ENCODE results near the gene TFAP2E.

Gene TFAP2E

DNA sequence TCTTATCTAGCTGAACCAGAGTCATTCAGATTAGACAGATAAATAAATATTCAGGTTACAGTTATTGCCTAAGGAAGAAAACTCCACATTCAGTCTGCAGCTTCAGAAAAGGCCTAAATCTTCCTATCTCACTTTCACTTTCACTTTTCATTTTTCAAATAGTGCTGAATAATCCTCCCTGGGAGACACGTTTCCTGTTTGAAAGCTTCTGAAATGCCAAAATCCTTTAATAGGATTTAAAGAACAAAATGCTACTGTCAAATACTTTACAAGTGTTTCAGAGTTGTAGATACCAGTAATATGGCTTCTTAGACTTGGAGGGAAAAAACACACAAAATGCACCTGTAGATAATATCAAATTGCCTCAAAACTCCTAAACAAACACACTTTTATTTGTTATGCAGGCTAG lies 64.3 kb downstream of the TFAP2E start:
- no peak for ATAC-seq
- TF ChIP-seq ARNTL (CRISPR knock-in tag; IDR thresholded peaks at IDR 0.05; ENCODE audit: borderline replicate concordance, low read depth) (no peak), SNAI2 (CRISPR knock-in tag; IDR thresholded peaks at IDR 0.05) (no peak), ISL1 (CRISPR knock-in tag; IDR thresholded peaks at IDR 0.05) (no peak), ZC3H10 (CRISPR knock-in tag; IDR thresholded peaks at IDR 0.05) (no peak), OSR1 (CRISPR knock-in tag; IDR thresholded peaks at IDR 0.05) (no peak), RARB (CRISPR knock-in tag; IDR thresholded peaks at IDR 0.05) (no peak), TCF4 (CRISPR knock-in tag; IDR thresholded peaks at IDR 0.05; ENCODE audit: borderline replicate concordance) (no peak), PPARA (CRISPR knock-in tag; IDR thresholded peaks at IDR 0.05; ENCODE audit: borderline replicate concordance) (no peak)
- TF ChIP-seq, protein P1, sequence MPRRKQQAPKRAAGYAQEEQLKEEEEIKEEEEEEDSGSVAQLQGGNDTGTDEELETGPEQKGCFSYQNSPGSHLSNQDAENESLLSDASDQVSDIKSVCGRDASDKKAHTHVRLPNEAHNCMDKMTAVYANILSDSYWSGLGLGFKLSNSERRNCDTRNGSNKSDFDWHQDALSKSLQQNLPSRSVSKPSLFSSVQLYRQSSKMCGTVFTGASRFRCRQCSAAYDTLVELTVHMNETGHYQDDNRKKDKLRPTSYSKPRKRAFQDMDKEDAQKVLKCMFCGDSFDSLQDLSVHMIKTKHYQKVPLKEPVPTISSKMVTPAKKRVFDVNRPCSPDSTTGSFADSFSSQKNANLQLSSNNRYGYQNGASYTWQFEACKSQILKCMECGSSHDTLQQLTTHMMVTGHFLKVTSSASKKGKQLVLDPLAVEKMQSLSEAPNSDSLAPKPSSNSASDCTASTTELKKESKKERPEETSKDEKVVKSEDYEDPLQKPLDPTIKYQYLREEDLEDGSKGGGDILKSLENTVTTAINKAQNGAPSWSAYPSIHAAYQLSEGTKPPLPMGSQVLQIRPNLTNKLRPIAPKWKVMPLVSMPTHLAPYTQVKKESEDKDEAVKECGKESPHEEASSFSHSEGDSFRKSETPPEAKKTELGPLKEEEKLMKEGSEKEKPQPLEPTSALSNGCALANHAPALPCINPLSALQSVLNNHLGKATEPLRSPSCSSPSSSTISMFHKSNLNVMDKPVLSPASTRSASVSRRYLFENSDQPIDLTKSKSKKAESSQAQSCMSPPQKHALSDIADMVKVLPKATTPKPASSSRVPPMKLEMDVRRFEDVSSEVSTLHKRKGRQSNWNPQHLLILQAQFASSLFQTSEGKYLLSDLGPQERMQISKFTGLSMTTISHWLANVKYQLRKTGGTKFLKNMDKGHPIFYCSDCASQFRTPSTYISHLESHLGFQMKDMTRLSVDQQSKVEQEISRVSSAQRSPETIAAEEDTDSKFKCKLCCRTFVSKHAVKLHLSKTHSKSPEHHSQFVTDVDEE (CRISPR knock-in tag; IDR thresholded peaks at IDR 0.05) = no peak
- TF ChIP-seq, protein P2, sequence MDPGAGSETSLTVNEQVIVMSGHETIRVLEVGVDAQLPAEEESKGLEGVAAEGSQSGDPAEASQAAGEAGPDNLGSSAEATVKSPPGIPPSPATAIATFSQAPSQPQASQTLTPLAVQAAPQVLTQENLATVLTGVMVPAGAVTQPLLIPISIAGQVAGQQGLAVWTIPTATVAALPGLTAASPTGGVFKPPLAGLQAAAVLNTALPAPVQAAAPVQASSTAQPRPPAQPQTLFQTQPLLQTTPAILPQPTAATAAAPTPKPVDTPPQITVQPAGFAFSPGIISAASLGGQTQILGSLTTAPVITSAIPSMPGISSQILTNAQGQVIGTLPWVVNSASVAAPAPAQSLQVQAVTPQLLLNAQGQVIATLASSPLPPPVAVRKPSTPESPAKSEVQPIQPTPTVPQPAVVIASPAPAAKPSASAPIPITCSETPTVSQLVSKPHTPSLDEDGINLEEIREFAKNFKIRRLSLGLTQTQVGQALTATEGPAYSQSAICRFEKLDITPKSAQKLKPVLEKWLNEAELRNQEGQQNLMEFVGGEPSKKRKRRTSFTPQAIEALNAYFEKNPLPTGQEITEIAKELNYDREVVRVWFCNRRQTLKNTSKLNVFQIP (CRISPR knock-in tag; IDR thresholded peaks at IDR 0.05; ENCODE audit: borderline replicate concordance, low read depth) = no peak
- TF ChIP-seq, protein P3, sequence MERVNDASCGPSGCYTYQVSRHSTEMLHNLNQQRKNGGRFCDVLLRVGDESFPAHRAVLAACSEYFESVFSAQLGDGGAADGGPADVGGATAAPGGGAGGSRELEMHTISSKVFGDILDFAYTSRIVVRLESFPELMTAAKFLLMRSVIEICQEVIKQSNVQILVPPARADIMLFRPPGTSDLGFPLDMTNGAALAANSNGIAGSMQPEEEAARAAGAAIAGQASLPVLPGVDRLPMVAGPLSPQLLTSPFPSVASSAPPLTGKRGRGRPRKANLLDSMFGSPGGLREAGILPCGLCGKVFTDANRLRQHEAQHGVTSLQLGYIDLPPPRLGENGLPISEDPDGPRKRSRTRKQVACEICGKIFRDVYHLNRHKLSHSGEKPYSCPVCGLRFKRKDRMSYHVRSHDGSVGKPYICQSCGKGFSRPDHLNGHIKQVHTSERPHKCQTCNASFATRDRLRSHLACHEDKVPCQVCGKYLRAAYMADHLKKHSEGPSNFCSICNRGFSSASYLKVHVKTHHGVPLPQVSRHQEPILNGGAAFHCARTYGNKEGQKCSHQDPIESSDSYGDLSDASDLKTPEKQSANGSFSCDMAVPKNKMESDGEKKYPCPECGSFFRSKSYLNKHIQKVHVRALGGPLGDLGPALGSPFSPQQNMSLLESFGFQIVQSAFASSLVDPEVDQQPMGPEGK (CRISPR knock-in tag; IDR thresholded peaks at IDR 0.05; ENCODE audit: borderline replicate concordance) = no peak

DNA sequence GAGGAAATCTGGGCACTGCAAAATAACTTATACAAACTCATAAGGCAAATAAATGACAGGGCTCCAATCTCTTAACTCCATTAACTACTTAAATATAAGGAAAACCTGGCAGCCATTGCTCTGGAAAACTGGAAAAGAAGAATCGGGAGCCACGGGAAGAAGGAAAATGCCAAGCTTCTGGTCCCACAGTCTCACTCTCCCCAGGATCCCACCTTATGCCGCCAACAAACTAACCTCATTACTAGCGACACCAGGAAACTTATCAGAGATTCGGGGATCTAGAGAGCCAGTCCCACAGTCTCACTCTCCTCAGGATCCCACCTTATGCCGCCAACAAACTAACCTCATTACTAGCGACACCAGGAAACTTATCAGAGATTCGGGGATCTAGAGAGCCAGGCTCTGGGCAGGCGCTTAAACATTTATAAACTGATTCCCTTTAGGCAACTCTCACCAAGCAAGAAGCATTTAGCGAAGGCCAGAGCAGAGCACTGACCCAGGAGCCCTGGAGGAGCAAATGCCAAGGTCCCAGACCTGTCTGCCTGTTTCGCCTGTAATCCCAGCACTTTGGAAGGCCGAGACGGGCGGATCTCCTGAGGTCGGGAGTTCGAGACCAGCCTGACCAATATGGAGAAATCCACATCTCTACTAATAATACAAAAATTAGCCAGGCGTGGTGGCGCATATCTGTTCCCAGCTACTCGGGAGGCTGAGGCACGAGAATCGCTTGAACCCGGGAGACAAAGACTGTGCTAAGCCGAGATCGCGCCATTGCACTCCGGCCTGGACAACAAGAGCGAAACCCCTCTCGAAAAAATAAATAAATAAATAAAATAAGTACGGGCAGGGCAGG lies 67.5 kb downstream of the TFAP2E start:
- no peak for ATAC-seq

DNA sequence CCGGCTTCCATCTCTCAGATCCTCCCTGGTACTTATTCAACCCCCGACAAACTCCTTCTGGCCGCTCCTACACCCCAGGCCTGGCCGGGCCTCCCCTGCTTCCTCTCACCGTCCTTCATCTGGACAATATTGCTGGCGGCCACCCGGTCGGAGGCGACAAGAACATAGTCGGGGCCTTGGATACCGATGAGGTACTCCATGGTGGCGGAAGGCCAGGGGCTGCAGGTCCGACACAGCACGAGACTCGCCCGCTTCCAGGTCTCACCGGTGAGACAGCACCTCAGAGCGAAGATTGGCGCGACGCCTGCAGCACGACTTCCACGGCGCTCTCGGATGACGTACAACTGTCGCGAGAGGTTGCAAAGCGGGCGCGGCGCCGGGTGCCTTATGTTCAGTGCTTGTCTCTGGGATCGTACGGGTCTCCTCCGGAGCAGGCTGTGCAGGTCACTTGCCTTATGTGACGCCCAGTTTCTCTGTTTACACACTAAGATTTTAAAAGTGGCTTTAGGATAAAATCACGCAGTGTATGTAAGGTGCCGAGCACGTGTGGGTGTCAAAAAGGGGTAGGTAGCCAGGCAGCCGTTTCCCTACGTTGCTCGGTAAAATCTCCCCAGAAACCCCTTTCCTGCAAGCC lies 68.2 kb downstream of the TFAP2E start, which contains the start of gene PSMB2:
Gene PSMB2, minus strand, starts transcription at position 294 of the 634 bp plus-strand sequence. Its CDS starts 94 bp downstream, at position 200.
- TF ChIP-seq, protein P4, sequence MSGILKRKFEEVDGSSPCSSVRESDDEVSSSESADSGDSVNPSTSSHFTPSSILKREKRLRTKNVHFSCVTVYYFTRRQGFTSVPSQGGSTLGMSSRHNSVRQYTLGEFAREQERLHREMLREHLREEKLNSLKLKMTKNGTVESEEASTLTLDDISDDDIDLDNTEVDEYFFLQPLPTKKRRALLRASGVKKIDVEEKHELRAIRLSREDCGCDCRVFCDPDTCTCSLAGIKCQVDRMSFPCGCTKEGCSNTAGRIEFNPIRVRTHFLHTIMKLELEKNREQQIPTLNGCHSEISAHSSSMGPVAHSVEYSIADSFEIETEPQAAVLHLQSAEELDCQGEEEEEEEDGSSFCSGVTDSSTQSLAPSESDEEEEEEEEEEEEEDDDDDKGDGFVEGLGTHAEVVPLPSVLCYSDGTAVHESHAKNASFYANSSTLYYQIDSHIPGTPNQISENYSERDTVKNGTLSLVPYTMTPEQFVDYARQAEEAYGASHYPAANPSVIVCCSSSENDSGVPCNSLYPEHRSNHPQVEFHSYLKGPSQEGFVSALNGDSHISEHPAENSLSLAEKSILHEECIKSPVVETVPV (CRISPR knock-in tag; IDR thresholded peaks at IDR 0.05) = no peak
- no peak for TF ChIP-seq ZFP30 (CRISPR knock-in tag; IDR thresholded peaks at IDR 0.05)
- TF ChIP-seq, protein P1 (CRISPR knock-in tag; IDR thresholded peaks at IDR 0.05) = no peak
- peak; percentile 91 for ATAC-seq

More for the DNA sequence above, 67.5 kb downstream of the TFAP2E start:
- TF ChIP-seq ZNF565 (CRISPR knock-in tag; conservative IDR thresholded peaks at IDR 0.05; ENCODE audit: low read depth) (no peak), RARB (CRISPR knock-in tag; IDR thresholded peaks at IDR 0.05) (no peak), ZNF8 (CRISPR knock-in tag; IDR thresholded peaks at IDR 0.05) (no peak), ZFP30 (CRISPR knock-in tag; IDR thresholded peaks at IDR 0.05) (no peak), ISL1 (CRISPR knock-in tag; IDR thresholded peaks at IDR 0.05) (no peak), BACH2 (CRISPR knock-in tag; IDR thresholded peaks at IDR 0.05; ENCODE audit: borderline replicate concordance) (no peak), TCF4 (CRISPR knock-in tag; IDR thresholded peaks at IDR 0.05; ENCODE audit: borderline replicate concordance) (no peak), ESRRG (CRISPR knock-in tag; IDR thresholded peaks at IDR 0.05) (no peak), PPARA (CRISPR knock-in tag; IDR thresholded peaks at IDR 0.05; ENCODE audit: borderline replicate concordance) (no peak)
- TF ChIP-seq, protein P4 (CRISPR knock-in tag; IDR thresholded peaks at IDR 0.05) = no peak
- TF ChIP-seq, protein P5, sequence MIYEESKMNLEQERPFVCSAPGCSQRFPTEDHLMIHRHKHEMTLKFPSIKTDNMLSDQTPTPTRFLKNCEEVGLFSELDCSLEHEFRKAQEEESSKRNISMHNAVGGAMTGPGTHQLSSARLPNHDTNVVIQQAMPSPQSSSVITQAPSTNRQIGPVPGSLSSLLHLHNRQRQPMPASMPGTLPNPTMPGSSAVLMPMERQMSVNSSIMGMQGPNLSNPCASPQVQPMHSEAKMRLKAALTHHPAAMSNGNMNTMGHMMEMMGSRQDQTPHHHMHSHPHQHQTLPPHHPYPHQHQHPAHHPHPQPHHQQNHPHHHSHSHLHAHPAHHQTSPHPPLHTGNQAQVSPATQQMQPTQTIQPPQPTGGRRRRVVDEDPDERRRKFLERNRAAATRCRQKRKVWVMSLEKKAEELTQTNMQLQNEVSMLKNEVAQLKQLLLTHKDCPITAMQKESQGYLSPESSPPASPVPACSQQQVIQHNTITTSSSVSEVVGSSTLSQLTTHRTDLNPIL (CRISPR knock-in tag; IDR thresholded peaks at IDR 0.05; ENCODE audit: low read depth) = no peak

All from SK-N-SH treated with all-trans-retinoic acid at 6 μM for 48 hours (cell line).